Suppressor macrophage treated with lipopolysaccharide for 1 hour (primary cell): ENCODE data around the gene ADCY10.
A peak's percentile ranks its signal among the peaks of the same experiment; 100 is the strongest.

ENCODE experiments used
- DNase-seq, 3 donors: peaks; one replicate each; pipeline ENCODE4 v3.0.0-alpha.2; 2020 to 2022

ADCY10 gene

GRCh38 chr1:167805041-167805556 is 108.8 kb downstream of the ADCY10 start:
- no peak for DNase-seq

GRCh38 chr1:167803358-167804207 is 110.4 kb downstream of the ADCY10 start:
- DNase-seq = peak; percentile 96 to 99 (median 98)

GRCh38 chr1:167802235-167802634 is 111.7 kb downstream of the ADCY10 start:
- DNase-seq = no peak

GRCh38 chr1:167800251-167800650 is 113.7 kb downstream of the ADCY10 start:
- DNase-seq = no peak

- no peak for DNase-seq
Observed at GRCh38 chr1:167799747-167800146, 114.2 kb downstream of the ADCY10 start.

GRCh38 chr1:167798952-167799351 is 115.0 kb downstream of the ADCY10 start:
- no peak for DNase-seq

GRCh38 chr1:167797015-167797414 is 116.9 kb downstream of the ADCY10 start:
- peak; percentile 91 to 98 (median 92) for DNase-seq

GRCh38 chr1:167795810-167796740 is 117.9 kb downstream of the ADCY10 start:
- DNase-seq = no peak

- no peak for DNase-seq
Observed at GRCh38 chr1:167794043-167794442, 119.9 kb downstream of the ADCY10 start.

- peak in 1 of 3 donors; percentile 82 for DNase-seq
Observed at GRCh38 chr1:167792188-167792565, 121.8 kb downstream of the ADCY10 start.

GRCh38 chr1:167791281-167792187 is 122.4 kb downstream of the ADCY10 start:
- peak; percentile 90 to 99 (median 94) for DNase-seq

- DNase-seq = no peak
Observed at GRCh38 chr1:167790117-167790516, 123.8 kb downstream of the ADCY10 start.

- no peak for DNase-seq
Observed at GRCh38 chr1:167789501-167789900, 124.4 kb downstream of the ADCY10 start.

- no peak for DNase-seq
Observed at GRCh38 chr1:167786502-167786901, 127.4 kb downstream of the ADCY10 start.

GRCh38 chr1:167784876-167785550 is 128.9 kb downstream of the ADCY10 start:
- peak; percentile 45 to 73 (median 57) for DNase-seq

- DNase-seq = no peak
Observed at GRCh38 chr1:167782946-167783345, 131.0 kb downstream of the ADCY10 start.

GRCh38 chr1:167781558-167781957 is 132.4 kb downstream of the ADCY10 start:
- DNase-seq = no peak

GRCh38 chr1:167777269-167777650 is 136.7 kb downstream of the ADCY10 start:
- DNase-seq = peak; percentile 50 to 66 (median 57)

- DNase-seq = no peak
Observed at GRCh38 chr1:167776616-167777268, 137.2 kb downstream of the ADCY10 start.

- no peak for DNase-seq
Observed at GRCh38 chr1:167776151-167776550, 137.8 kb downstream of the ADCY10 start.

- DNase-seq = peak; percentile 70 to 89 (median 71)
Observed at GRCh38 chr1:167775178-167775577, 138.8 kb downstream of the ADCY10 start.
